WTC11 (cell line): Measurements from ENCODE around the gene CPXM2. TPM values are rescaled to one million over a fixed set of nuclear protein-coding genes. Genes with fewer than 3 reads are reported as not detected.

Experiments
- ATAC-seq: fragments of 200-7000 bp; cut with Tn5 transposase; 2 replicates; pipeline ENCODE4 v1.10.0; 2021; ENCODE audit warnings: mild to moderate bottlenecking, moderate library complexity
- CTCF ChIA-PET: fragments of 300-600 bp; sonication (Branson Sonifier 250); formaldehyde crosslinking; loops from one replicate; lab custom pipeline; 2021; ENCODE audit warnings: antibody characterized with exemption; lab: Charles Lee
- POLR2A ChIA-PET: fragments of 350-600 bp; sonication (Branson Sonifier 250); formaldehyde crosslinking; loops from one replicate; lab custom pipeline; 2021; ENCODE audit warnings: antibody characterized with exemption; lab: Charles Lee
- DNase-seq: peaks from one replicate; pipeline ENCODE4 v3.0.0; 2021; ENCODE audit warnings: low spot score
- H3K27ac Mint-ChIP-seq: 2 replicates; pipeline ENCODE4 v1.8.0; 2021; ENCODE audit warnings: mixed read lengths
- H3K27me3 Mint-ChIP-seq: 2 replicates; pipeline ENCODE4 v1.8.0; 2021; ENCODE audit warnings: low read depth, mild to moderate bottlenecking, moderate library complexity, mixed read lengths
- H3K36me3 Mint-ChIP-seq: 2 replicates; pipeline ENCODE4 v1.8.0; 2021; ENCODE audit warnings: mixed read lengths
- H3K4me1 Mint-ChIP-seq: 2 replicates; pipeline ENCODE4 v1.8.0; 2022; ENCODE audit warnings: mixed read lengths
- H3K4me3 Mint-ChIP-seq: 2 replicates; pipeline ENCODE4 v1.8.0; 2021; ENCODE audit warnings: mild to moderate bottlenecking, moderate library complexity, mixed read lengths
- H3K9me3 Mint-ChIP-seq: 2 replicates; pipeline ENCODE4 v1.8.0; 2021; ENCODE audit warnings: mixed read lengths
- ATF3 ChIP-seq: sonication (generic); formaldehyde crosslinking; conservative IDR thresholded peaks from 2 replicates; pipeline ENCODE4 v1.8.1; 2022; ENCODE audit warnings: mild to moderate bottlenecking, missing genetic modification reagents
- CREB1 ChIP-seq: sonication (generic); formaldehyde crosslinking; IDR thresholded peaks from 2 replicates; pipeline ENCODE4 v1.8.0; 2023; ENCODE audit warnings: mild to moderate bottlenecking, missing genetic modification reagents
- ELF4 ChIP-seq: sonication (generic); formaldehyde crosslinking; IDR thresholded peaks from 2 replicates; pipeline ENCODE4 v1.8.1; 2022; ENCODE audit warnings: low read depth, mild to moderate bottlenecking, moderate library complexity, missing genetic modification reagents
- EMX1 ChIP-seq: fragments of 250-450 bp; sonication (Bioruptor Pico); IDR thresholded peaks from 2 replicates; pipeline ENCODE4 v1.8.0; 2021; ENCODE audit warnings: mild to moderate bottlenecking
- ETV6 ChIP-seq: sonication (generic); formaldehyde crosslinking; IDR thresholded peaks from 2 replicates; pipeline ENCODE4 v1.8.1; 2022; ENCODE audit warnings: mild to moderate bottlenecking, missing genetic modification reagents
- FOXJ3 ChIP-seq: sonication (generic); formaldehyde crosslinking; IDR thresholded peaks from 2 replicates; pipeline ENCODE4 v1.9.0; 2021; ENCODE audit warnings: missing genetic modification reagents, mild to moderate bottlenecking, borderline replicate concordance
- FOXP1 ChIP-seq: sonication (generic); formaldehyde crosslinking; IDR thresholded peaks from 2 replicates; pipeline ENCODE4 v1.8.0; 2022; ENCODE audit warnings: missing genetic modification reagents, mild to moderate bottlenecking, moderate library complexity, borderline replicate concordance
- GRHL2 ChIP-seq: fragments of 250-450 bp; sonication (Bioruptor Pico); IDR thresholded peaks from 2 replicates; pipeline ENCODE4 v1.8.0; 2022; ENCODE audit warnings: mild to moderate bottlenecking, moderate library complexity; ENCODE audit not compliant: insufficient replicate concordance, severe bottlenecking
- JUN ChIP-seq: sonication (generic); formaldehyde crosslinking; IDR thresholded peaks from 2 replicates; pipeline ENCODE4 v1.8.0; 2023; ENCODE audit warnings: mild to moderate bottlenecking, missing genetic modification reagents
- NFATC4 ChIP-seq: fragments of 250-450 bp; sonication (Bioruptor Pico); IDR thresholded peaks from 2 replicates; pipeline ENCODE4 v1.9.0; 2021; ENCODE audit warnings: mild to moderate bottlenecking
- NR1H2 ChIP-seq: sonication (generic); formaldehyde crosslinking; IDR thresholded peaks from 2 replicates; pipeline ENCODE4 v1.9.0; 2021; ENCODE audit warnings: mild to moderate bottlenecking, moderate library complexity, missing genetic modification reagents
- PRDM15 ChIP-seq: sonication (generic); formaldehyde crosslinking; IDR thresholded peaks from 2 replicates; pipeline ENCODE4 v1.8.0; 2022; ENCODE audit warnings: missing genetic modification reagents
- RELA ChIP-seq: sonication (generic); formaldehyde crosslinking; IDR thresholded peaks from 2 replicates; pipeline ENCODE4 v1.8.1; 2022; ENCODE audit warnings: missing genetic modification reagents, mild to moderate bottlenecking, borderline replicate concordance
- TP53 ChIP-seq: sonication (generic); formaldehyde crosslinking; IDR thresholded peaks from 2 replicates; pipeline ENCODE4 v1.8.1; 2023; ENCODE audit warnings: mild to moderate bottlenecking, missing genetic modification reagents
- ZNF219 ChIP-seq: sonication (generic); formaldehyde crosslinking; IDR thresholded peaks from 2 replicates; pipeline ENCODE4 v1.8.0; 2023; ENCODE audit warnings: missing genetic modification reagents, mild to moderate bottlenecking, borderline replicate concordance
- ZNF232 ChIP-seq: sonication (generic); formaldehyde crosslinking; IDR thresholded peaks from 2 replicates; pipeline ENCODE4 v1.8.0; 2022; ENCODE audit warnings: mild to moderate bottlenecking, missing genetic modification reagents
- ZNF425 ChIP-seq: fragments of 250-450 bp; sonication (Bioruptor Pico); conservative IDR thresholded peaks from 2 replicates; pipeline ENCODE4 v1.9.0; 2021; ENCODE audit warnings: mild to moderate bottlenecking
- ZNF671 ChIP-seq: fragments of 250-450 bp; sonication (Bioruptor Pico); IDR thresholded peaks from 2 replicates; pipeline ENCODE4 v1.8.0; 2021; ENCODE audit warnings: mild to moderate bottlenecking
- total RNA-seq: library from RNA; stranded (reverse); gene quantifications from 3 replicates; pipeline ENCODE4 v1.2.3, GENCODE V29; 2021
- TF ChIP-seq, protein P1 (sequence below): sonication (generic); formaldehyde crosslinking; IDR thresholded peaks from 2 replicates; pipeline ENCODE4 v1.8.0; 2023; ENCODE audit warnings: missing genetic modification reagents
- TF ChIP-seq, protein P2 (sequence below): sonication (generic); formaldehyde crosslinking; IDR thresholded peaks from 2 replicates; pipeline ENCODE4 v1.8.1; 2023; ENCODE audit warnings: mild to moderate bottlenecking, moderate library complexity, missing genetic modification reagents
- TF ChIP-seq, protein P3 (sequence below): sonication (generic); formaldehyde crosslinking; IDR thresholded peaks from 2 replicates; pipeline ENCODE4 v1.8.1; 2023; ENCODE audit warnings: mild to moderate bottlenecking, missing genetic modification reagents

The CPXM2 gene
- total RNA-seq, 1 experiment from 2014 or later: 3.4 TPM

DNA sequence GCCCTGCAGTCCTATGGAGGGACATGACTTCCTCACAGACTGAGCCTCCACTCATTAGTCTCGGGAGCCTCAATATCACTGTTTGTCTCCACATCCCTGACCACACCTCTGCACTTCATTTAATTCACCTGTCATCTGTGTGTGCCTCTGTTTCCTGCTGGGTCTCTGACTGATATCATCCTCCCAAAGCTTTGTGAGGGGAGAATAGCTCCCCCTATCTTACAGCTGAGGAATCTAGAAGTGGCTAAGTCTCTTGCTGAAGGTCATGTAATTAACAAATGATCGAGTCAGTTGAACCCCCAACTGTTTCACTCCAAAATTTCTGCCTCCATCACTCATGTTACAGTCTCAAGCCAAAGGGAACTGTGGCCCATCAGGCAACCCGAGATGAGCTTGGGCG is 5.5 kb upstream of the CPXM2 start (continued):
- TF ChIP-seq FOXP1 (CRISPR knock-in tag): no peak
- TF ChIP-seq FOXJ3 (CRISPR knock-in tag): no peak
- no peak for TF ChIP-seq NR1H2 (CRISPR knock-in tag)
- no peak for TF ChIP-seq RELA (CRISPR knock-in tag)

- H3K27me3 Mint-ChIP-seq: peaks cover 18% of the 10 kb centered on the region
- no peak overlapping the region for H3K27ac Mint-ChIP-seq
- 0 out of 2 replicates have a peak, but pooled peaks cover 7% of the 10 kb centered on the region for H3K4me1 Mint-ChIP-seq
- no peak for DNase-seq
- H3K4me3 Mint-ChIP-seq: no peak overlapping the region
- H3K9me3 Mint-ChIP-seq: peaks cover 19% of the 10 kb centered on the region
- POLR2A ChIA-PET: no interaction called here
- TF ChIP-seq TP53 (CRISPR knock-in tag) (no peak), PRDM15 (CRISPR knock-in tag) (no peak), ETV6 (CRISPR knock-in tag) (no peak), CREB1 (CRISPR knock-in tag) (no peak), ZNF232 (CRISPR knock-in tag) (no peak), ZNF425 (no peak), ATF3 (CRISPR knock-in tag) (no peak), NFATC4 (CRISPR knock-in tag) (no peak), ELF4 (CRISPR knock-in tag) (no peak), JUN (no peak), GRHL2 (CRISPR knock-in tag) (no peak), RELA (CRISPR knock-in tag) (no peak), ZNF219 (no peak), ZNF671 (CRISPR knock-in tag) (no peak), EMX1 (CRISPR knock-in tag) (no peak)
- TF ChIP-seq, protein P1, sequence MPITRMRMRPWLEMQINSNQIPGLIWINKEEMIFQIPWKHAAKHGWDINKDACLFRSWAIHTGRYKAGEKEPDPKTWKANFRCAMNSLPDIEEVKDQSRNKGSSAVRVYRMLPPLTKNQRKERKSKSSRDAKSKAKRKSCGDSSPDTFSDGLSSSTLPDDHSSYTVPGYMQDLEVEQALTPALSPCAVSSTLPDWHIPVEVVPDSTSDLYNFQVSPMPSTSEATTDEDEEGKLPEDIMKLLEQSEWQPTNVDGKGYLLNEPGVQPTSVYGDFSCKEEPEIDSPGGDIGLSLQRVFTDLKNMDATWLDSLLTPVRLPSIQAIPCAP: no peak
- TF ChIP-seq, protein P2, sequence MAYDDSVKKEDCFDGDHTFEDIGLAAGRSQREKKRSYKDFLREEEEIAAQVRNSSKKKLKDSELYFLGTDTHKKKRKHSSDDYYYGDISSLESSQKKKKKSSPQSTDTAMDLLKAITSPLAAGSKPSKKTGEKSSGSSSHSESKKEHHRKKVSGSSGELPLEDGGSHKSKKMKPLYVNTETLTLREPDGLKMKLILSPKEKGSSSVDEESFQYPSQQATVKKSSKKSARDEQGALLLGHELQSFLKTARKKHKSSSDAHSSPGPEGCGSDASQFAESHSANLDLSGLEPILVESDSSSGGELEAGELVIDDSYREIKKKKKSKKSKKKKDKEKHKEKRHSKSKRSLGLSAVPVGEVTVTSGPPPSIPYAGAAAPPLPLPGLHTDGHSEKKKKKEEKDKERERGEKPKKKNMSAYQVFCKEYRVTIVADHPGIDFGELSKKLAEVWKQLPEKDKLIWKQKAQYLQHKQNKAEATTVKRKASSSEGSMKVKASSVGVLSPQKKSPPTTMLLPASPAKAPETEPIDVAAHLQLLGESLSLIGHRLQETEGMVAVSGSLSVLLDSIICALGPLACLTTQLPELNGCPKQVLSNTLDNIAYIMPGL (CRISPR knock-in tag): no peak
- TF ChIP-seq, protein P3, sequence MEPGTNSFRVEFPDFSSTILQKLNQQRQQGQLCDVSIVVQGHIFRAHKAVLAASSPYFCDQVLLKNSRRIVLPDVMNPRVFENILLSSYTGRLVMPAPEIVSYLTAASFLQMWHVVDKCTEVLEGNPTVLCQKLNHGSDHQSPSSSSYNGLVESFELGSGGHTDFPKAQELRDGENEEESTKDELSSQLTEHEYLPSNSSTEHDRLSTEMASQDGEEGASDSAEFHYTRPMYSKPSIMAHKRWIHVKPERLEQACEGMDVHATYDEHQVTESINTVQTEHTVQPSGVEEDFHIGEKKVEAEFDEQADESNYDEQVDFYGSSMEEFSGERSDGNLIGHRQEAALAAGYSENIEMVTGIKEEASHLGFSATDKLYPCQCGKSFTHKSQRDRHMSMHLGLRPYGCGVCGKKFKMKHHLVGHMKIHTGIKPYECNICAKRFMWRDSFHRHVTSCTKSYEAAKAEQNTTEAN (CRISPR knock-in tag): no peak
- TF ChIP-seq, all 79 proteins: peak for 0
- CTCF ChIA-PET: interaction anchor here (0.6 to 1.9 kb wide), 34 partner anchors 9 to 313 kb away, joined by 3 to 22 read pairs (median 4); no protein-coding TSS in a partner anchor
- peaks cover 15% of the 10 kb centered on the region for H3K36me3 Mint-ChIP-seq
- ATAC-seq: no peak
Measured at GRCh38 chr10:123896246-123896927, 4.8 kb upstream of the CPXM2 start.
